CD14-positive monocyte (primary cell): ENCODE data around the gene IMPDH1. TPM values are rescaled to one million over a fixed set of nuclear protein-coding genes. Genes with fewer than 3 reads are reported as not detected.

Source experiments
- DNase-seq, 3 donors: peaks; one replicate each; pipeline ENCODE4 v3.0.0-alpha.2; 2011 to 2022
- H2AFZ ChIP-seq: 2 replicates; pipeline ENCODE4 v1.6.0; 2012; ENCODE audit warnings: mild to moderate bottlenecking, low read depth, low read length, inconsistent platforms; ENCODE audit not compliant: insufficient read depth, poor library complexity, severe bottlenecking
- H3K27ac ChIP-seq, 2 donors: 1 replicate in 1 of 2; 2 replicates in 1 of 2; pipeline ENCODE4 v1.5.1; 2012 to 2013; ENCODE audit warnings: low read length in 2 of 2, control low read depth in 1 of 2, inconsistent platforms in 1 of 2, low read depth in 1 of 2, mild to moderate bottlenecking in 1 of 2
- H3K27me3 ChIP-seq, 2 donors: one replicate each; pipeline versions ENCODE4 v1.6.0 to v1.6.1; 2011 to 2013; ENCODE audit warnings: low read length in 2 of 2; ENCODE audit not compliant: control insufficient read depth in 2 of 2, insufficient read depth in 2 of 2
- H3K36me3 ChIP-seq, 2 donors: replicated peaks in 1 of 2; 1 replicate in 1 of 2; 2 replicates in 1 of 2; pipeline versions ENCODE4 v1.5.1 to v1.6.1; 2012 to 2013; ENCODE audit warnings: low read length in 2 of 2, control low read depth in 1 of 2, inconsistent platforms in 1 of 2, mild to moderate bottlenecking in 1 of 2; ENCODE audit not compliant: insufficient read depth in 2 of 2, control insufficient read depth in 1 of 2
- H3K4me1 ChIP-seq, 2 donors: 1 replicate in 1 of 2; 2 replicates in 1 of 2; pipeline versions ENCODE4 v1.5.1 to v1.6.1; 2012 to 2013; ENCODE audit warnings: low read length in 2 of 2, control low read depth in 1 of 2, inconsistent platforms in 1 of 2, mild to moderate bottlenecking in 1 of 2, moderate library complexity in 1 of 2; ENCODE audit not compliant: insufficient read depth in 2 of 2, control insufficient read depth in 1 of 2
- H3K4me2 ChIP-seq: replicated peaks from 2 replicates; pipeline ENCODE3; 2012; ENCODE audit warnings: low read length, moderate library complexity, mild to moderate bottlenecking; ENCODE audit not compliant: poor library complexity, severe bottlenecking; ENCODE audit errors: extremely low read depth
- H3K4me3 ChIP-seq, 3 experiments: fragments of 200-600 bp in 1 of 3; sonication (generic) in 1 of 3; replicated peaks in 1 of 3; 1 replicate in 2 of 3; 2 replicates in 1 of 3; pipeline ENCODE4 v1.5.1; 2011 to 2013; ENCODE audit warnings: low read length in 3 of 3, mild to moderate bottlenecking in 3 of 3, control low read depth in 2 of 3, low read depth in 2 of 3, inconsistent platforms in 1 of 3, moderate library complexity in 1 of 3
- H3K79me2 ChIP-seq: 2 replicates; pipeline ENCODE4 v1.6.0; 2012; ENCODE audit warnings: mild to moderate bottlenecking, control low read depth, inconsistent platforms, low read length, moderate library complexity; ENCODE audit not compliant: insufficient read depth
- H3K9ac ChIP-seq: 2 replicates; pipeline ENCODE4 v1.6.0; 2017; ENCODE audit warnings: low read length, mild to moderate bottlenecking; ENCODE audit not compliant: insufficient read depth, poor library complexity, severe bottlenecking
- H3K9me3 ChIP-seq, 2 donors: replicated peaks in 1 of 2; 1 replicate in 1 of 2; 2 replicates in 1 of 2; pipeline versions ENCODE4 v1.5.1 to v1.6.1; 2012 to 2013; ENCODE audit warnings: low read length in 2 of 2, control low read depth in 1 of 2; ENCODE audit not compliant: control insufficient read depth in 1 of 2, insufficient read depth in 1 of 2
- H4K20me1 ChIP-seq: 2 replicates; pipeline ENCODE4 v1.6.0; 2012; ENCODE audit warnings: mild to moderate bottlenecking, low read length, control low read depth, moderate library complexity; ENCODE audit not compliant: insufficient read depth
- H3K27ac Mint-ChIP-seq, 7 donors: one replicate each; pipeline ENCODE4 v1.8.0; 2020; ENCODE audit warnings: mild to moderate bottlenecking in 7 of 7, mixed read lengths in 7 of 7, moderate library complexity in 6 of 7, inconsistent platforms in 2 of 7
- H3K27me3 Mint-ChIP-seq, 3 donors: one replicate each; pipeline ENCODE4 v1.8.0; 2021 to 2022; ENCODE audit warnings: low read depth in 3 of 3, mild to moderate bottlenecking in 3 of 3, mixed read lengths in 3 of 3, moderate library complexity in 3 of 3, inconsistent platforms in 1 of 3
- H3K36me3 Mint-ChIP-seq, 2 donors: one replicate each; pipeline ENCODE4 v1.8.0; 2020; ENCODE audit warnings: mixed read lengths in 2 of 2, inconsistent platforms in 1 of 2, mild to moderate bottlenecking in 1 of 2
- H3K4me1 Mint-ChIP-seq: one replicate; pipeline ENCODE4 v1.8.0; 2020; ENCODE audit warnings: mild to moderate bottlenecking, mixed read lengths
- H3K4me3 Mint-ChIP-seq, 2 donors: one replicate each; pipeline ENCODE4 v1.8.0; 2020; ENCODE audit warnings: mild to moderate bottlenecking in 2 of 2, mixed read lengths in 2 of 2, moderate library complexity in 1 of 2
- H3K9me3 Mint-ChIP-seq, 7 donors: one replicate each; pipeline ENCODE4 v1.8.0; 2020 to 2022; ENCODE audit warnings: mixed read lengths in 7 of 7, mild to moderate bottlenecking in 6 of 7, moderate library complexity in 6 of 7, inconsistent platforms in 2 of 7
- CTCF ChIP-seq: fragments of 200-600 bp; IDR thresholded peaks from one replicate; pipeline ENCODE4 v1.8.0; 2022; ENCODE audit warnings: antibody characterized with exemption, mild to moderate bottlenecking
- WGBS: methylation state at CpG from one replicate; pipeline ENCODE4 v1.1.5; 2013; ENCODE audit warnings: missing lambda C conversion rate; ENCODE audit not compliant: insufficient coverage; 5-methylcytosine and 5-hydroxymethylcytosine counted together
- intact Hi-C, 2 donors: fragments of 100-400 bp; cut with micrococcal nuclease; formaldehyde crosslinking; loops; one replicate each; pipeline versions ENCODE4 v1.15.0 to v1.15.1; 2023
- polyA plus RNA-seq, 3 donors: library from polyadenylated mRNA; depleted of rRNA in 1 of 3; unstranded in 2 of 3; stranded (reverse) in 1 of 3; fragments of 300-500 nt in 2 of 3; fragments of >200 nt in 1 of 3; fragmentation: Illumina TruSeq in 2 of 3; gene quantifications; 1 replicate in 2 of 3; 2 replicates in 1 of 3; pipeline ENCODE4 v1.2.3, GENCODE V29; 2012 to 2021

The IMPDH1 gene
- polyA plus RNA-seq, 3 donors = 110 to 259 (median 152) TPM

GRCh38 chr7:128392446-128393327 is 17.1 kb downstream of the IMPDH1 start:
- Histone ChIP-seq H3K27ac (no peak overlapping the region), H3K9me3 (no peaks in the 10 kb centered on the region), H3K27me3 (no peaks in the 10 kb centered on the region), H3K79me2 (no peaks in the 10 kb centered on the region), H4K20me1 (peaks cover 67% of the 10 kb centered on the region), H2AFZ (no peak overlapping the region), H3K4me1 (peaks cover 10 to 11% of the 10 kb centered on the region in 2 donors), H3K9ac (no peak overlapping the region), H3K4me2 (no peak overlapping the region), H3K36me3 (peaks cover 52 to 65% of the 10 kb centered on the region in 2 donors), H3K4me3 (no peak overlapping the region)
- H3K4me1 Mint-ChIP-seq = peaks cover 15% of the 10 kb centered on the region
- no peak overlapping the region for H3K4me3 Mint-ChIP-seq
- peak overlapping the region in 2 of 7 donors; percentile 33 to 49 for H3K27ac Mint-ChIP-seq
- peaks cover 4 to 12% (median 11%) of the 10 kb centered on the region in 3 donors for H3K27me3 Mint-ChIP-seq
- TF ChIP-seq CTCF = no peak
- peaks cover 54 to 61% of the 10 kb centered on the region in 2 donors for H3K36me3 Mint-ChIP-seq
- DNase-seq = no peak
- 96% methylated on average over 9 of the region's 18 CpGs for WGBS
- intact Hi-C loops = no loop called here
- no peaks in the 10 kb centered on the region for H3K9me3 Mint-ChIP-seq

GRCh38 chr7:128391805-128392204 is 18.0 kb downstream of the IMPDH1 start:
- no peak overlapping the region for H2AFZ ChIP-seq
- peaks cover 11 to 12% of the 10 kb centered on the region in 2 donors for H3K4me1 ChIP-seq
- 98% methylated on average over 6 of the region's 7 CpGs for WGBS
- DNase-seq = no peak
- H3K27ac Mint-ChIP-seq = no peak overlapping the region
- H3K36me3 ChIP-seq = peaks cover 43 to 56% of the 10 kb centered on the region in 2 donors
- no peak overlapping the region for H3K9ac ChIP-seq
- no peaks in the 10 kb centered on the region for H3K9me3 Mint-ChIP-seq
- no peak overlapping the region for H3K4me2 ChIP-seq
- H3K4me1 Mint-ChIP-seq = peaks cover 15% of the 10 kb centered on the region
- peaks cover 4 to 12% (median 11%) of the 10 kb centered on the region in 3 donors for H3K27me3 Mint-ChIP-seq
- no peaks in the 10 kb centered on the region for H3K79me2 ChIP-seq
- H3K36me3 Mint-ChIP-seq = peaks cover 45 to 52% of the 10 kb centered on the region in 2 donors
- no peak for TF ChIP-seq CTCF
- no peaks in the 10 kb centered on the region for H3K9me3 ChIP-seq
- no peak overlapping the region for H3K4me3 ChIP-seq
- no peaks in the 10 kb centered on the region for H3K27me3 ChIP-seq
- H3K27ac ChIP-seq = no peak overlapping the region
- intact Hi-C loops = no loop called here
- peaks cover 58% of the 10 kb centered on the region for H4K20me1 ChIP-seq
- no peak overlapping the region for H3K4me3 Mint-ChIP-seq
